Right atrium auricular region (tissue), 2 donors: ENCODE measurements around the gene LAMB1. TPM values are rescaled to one million over a fixed set of nuclear protein-coding genes. Genes with fewer than 3 reads are reported as not detected.
A peak's percentile ranks its signal among the peaks of the same experiment; 100 is the strongest.
"Not testable (repeated sequence)": the region's sequence is repeated elsewhere in the genome, so short reads cannot be mapped to it uniquely, and the experiment has no call there.

Source experiments
- DNase-seq: peaks from one replicate; pipeline ENCODE4 v3.0.0-alpha.2; 2019; ENCODE audit warnings: low spot score
- H3K27ac ChIP-seq, 2 donors: fragments of 200-600 bp; sonication (generic); 1 replicate in 1 of 2; 2 replicates in 1 of 2; pipeline ENCODE4 v1.5.1; 2016 to 2019
- H3K27me3 ChIP-seq, 2 donors: fragments of 200-600 bp; sonication (generic); one replicate each; pipeline versions ENCODE4 v1.5.1 to v1.6.0; 2017 to 2019
- H3K36me3 ChIP-seq: fragments of 200-600 bp; sonication (generic); one replicate; pipeline ENCODE4 v1.5.1; 2016
- H3K4me1 ChIP-seq, 2 donors: fragments of 200-600 bp; sonication (generic); one replicate each; pipeline versions ENCODE4 v1.5.1 to v1.6.0; 2017 to 2019
- H3K4me3 ChIP-seq, 2 donors: fragments of 200-600 bp; sonication (generic); 1 replicate in 1 of 2; 2 replicates in 1 of 2; pipeline ENCODE4 v1.5.1; 2017 to 2019; ENCODE audit warnings: mild to moderate bottlenecking in 1 of 2, moderate library complexity in 1 of 2
- H3K9me3 ChIP-seq, 2 donors: fragments of 200-600 bp; sonication (generic); one replicate each; pipeline ENCODE4 v1.5.1; 2019
- total RNA-seq, 2 donors: library from RNA; depleted of rRNA; stranded (reverse); fragments of >200 nt; gene quantifications; one replicate each; pipeline ENCODE4 v1.1.0, GENCODE V29; 2016
- TF ChIP-seq, protein P1 (sequence below), 2 donors: fragments of 200-600 bp; sonication (generic); IDR thresholded peaks; one replicate each; pipeline ENCODE4 v1.5.1; 2019; ENCODE audit warnings: antibody characterized with exemption in 2 of 2

Gene LAMB1
- total RNA-seq, 2 donors from 2014 or later = 52.2 to 60.7 TPM

DNA sequence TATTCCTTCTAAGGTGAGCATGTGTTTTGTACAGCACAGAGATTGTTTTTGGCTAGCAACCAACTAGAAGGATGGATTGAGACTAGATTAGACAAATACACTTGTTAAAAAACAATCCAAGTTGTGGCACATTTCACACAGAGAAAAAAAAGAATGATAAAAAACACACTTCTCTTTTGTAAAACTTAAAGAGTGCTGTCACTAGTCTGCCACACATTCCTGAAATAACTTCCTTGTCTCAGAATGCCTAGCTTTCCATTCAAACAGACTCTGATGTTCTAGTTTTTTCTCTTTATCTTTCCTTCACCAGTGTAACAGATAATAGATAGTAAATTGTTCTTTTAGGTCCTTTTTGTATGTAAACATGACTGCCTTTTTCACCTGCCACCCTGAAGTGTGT lies 100.6 kb downstream of the LAMB1 start:
- H3K36me3 ChIP-seq = peaks cover 43% of the 10 kb centered on the region
- H3K27ac ChIP-seq = no peak overlapping the region
- peaks cover 0 to 17% of the 10 kb centered on the region in 2 donors for H3K4me1 ChIP-seq

DNA sequence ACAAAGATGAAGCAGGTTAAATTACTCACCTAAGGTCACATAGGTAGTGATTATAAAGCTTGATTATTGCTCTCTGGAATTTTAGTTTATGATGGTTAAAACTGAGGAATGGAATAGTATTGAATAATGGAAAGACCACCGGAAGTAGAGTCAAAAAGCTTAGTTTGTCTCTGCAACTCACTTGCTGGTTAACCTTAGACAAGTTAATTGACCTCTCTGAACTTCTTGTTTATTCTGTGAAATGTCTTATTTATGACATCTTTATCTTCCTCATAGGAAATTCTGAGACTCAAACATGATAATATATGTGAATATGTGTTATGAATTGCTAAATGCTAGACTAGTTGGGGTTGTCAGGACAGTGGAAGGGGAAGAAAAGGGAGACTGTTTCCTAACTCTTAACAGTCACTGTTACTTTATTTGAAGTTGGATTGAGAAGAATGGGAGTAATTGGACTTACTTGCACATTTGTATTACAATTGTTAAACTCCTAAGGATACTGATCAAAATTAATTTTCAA lies 102.4 kb downstream of the LAMB1 start:
- Histone ChIP-seq H3K4me1 (peaks cover 0 to 17% of the 10 kb centered on the region in 2 donors), H3K36me3 (peaks cover 30% of the 10 kb centered on the region), H3K4me3 (no peak overlapping the region), H3K27ac (no peak overlapping the region), H3K9me3 (no peaks in the 10 kb centered on the region), H3K27me3 (no peaks in the 10 kb centered on the region)
- TF ChIP-seq, protein P1, sequence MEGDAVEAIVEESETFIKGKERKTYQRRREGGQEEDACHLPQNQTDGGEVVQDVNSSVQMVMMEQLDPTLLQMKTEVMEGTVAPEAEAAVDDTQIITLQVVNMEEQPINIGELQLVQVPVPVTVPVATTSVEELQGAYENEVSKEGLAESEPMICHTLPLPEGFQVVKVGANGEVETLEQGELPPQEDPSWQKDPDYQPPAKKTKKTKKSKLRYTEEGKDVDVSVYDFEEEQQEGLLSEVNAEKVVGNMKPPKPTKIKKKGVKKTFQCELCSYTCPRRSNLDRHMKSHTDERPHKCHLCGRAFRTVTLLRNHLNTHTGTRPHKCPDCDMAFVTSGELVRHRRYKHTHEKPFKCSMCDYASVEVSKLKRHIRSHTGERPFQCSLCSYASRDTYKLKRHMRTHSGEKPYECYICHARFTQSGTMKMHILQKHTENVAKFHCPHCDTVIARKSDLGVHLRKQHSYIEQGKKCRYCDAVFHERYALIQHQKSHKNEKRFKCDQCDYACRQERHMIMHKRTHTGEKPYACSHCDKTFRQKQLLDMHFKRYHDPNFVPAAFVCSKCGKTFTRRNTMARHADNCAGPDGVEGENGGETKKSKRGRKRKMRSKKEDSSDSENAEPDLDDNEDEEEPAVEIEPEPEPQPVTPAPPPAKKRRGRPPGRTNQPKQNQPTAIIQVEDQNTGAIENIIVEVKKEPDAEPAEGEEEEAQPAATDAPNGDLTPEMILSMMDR (IDR thresholded peaks at IDR 0.05) = no peak
- DNase-seq = no peak

More for the DNA sequence above, 100.6 kb downstream of the LAMB1 start:
- no peak for DNase-seq
- Histone ChIP-seq H3K4me3 (no peak overlapping the region), H3K9me3 (no peaks in the 10 kb centered on the region), H3K27me3 (no peaks in the 10 kb centered on the region)
- TF ChIP-seq, protein P1 (IDR thresholded peaks at IDR 0.05) = no peak

DNA sequence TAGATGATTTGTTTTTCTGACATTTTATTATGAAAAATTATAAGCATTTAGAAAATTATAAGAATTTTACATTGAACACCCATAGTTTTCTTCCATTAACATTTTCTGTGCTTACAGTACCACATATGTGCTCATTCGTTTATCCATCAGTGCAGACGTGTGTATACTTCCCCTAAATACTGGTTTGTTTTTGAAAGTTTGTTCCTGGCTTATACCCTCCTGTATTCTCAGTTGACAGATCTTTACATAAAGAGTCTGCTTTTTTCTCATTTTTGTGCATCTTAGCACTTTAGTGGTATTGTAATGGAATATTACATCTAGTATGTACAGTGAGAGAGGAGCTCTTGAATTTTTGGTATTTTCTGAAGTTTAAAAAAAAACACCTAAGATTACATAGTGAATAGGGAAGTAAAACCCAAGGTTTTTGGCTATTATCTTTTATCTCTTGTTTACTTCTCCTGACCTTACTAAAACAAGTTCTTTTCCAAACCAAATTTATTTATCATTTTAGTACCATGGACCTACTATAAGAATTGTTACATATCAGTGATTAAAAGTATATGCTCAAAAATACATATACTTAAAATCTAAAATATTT lies 103.9 kb downstream of the LAMB1 start:
- Histone ChIP-seq H3K4me3 (no peak overlapping the region), H3K27me3 (no peaks in the 10 kb centered on the region), H3K4me1 (peaks cover 0 to 17% of the 10 kb centered on the region in 2 donors), H3K9me3 (no peaks in the 10 kb centered on the region), H3K36me3 (peaks cover 23% of the 10 kb centered on the region), H3K27ac (no peak overlapping the region)
- DNase-seq = no peak
- TF ChIP-seq, protein P1 (IDR thresholded peaks at IDR 0.05) = no peak

DNA sequence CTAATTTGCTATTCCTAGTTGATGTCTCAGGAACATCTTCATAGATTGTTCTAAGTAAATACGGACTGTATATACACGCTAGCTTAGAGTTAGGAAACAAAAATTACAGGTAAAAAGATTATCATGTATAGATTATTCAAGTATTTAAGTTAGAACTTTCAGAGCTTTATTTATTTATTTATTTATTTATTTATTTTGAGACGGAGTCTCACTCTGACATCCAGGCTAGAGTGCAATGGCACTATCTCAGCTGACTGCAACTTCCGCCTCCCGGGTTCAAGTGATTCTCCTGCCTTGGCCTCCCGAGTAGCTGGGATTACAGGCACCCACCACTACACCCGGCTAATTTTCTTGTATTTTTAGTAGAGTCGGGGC lies 110.6 kb downstream of the LAMB1 start:
- DNase-seq, H3K9me3 ChIP-seq, H3K36me3 ChIP-seq, H3K27me3 ChIP-seq: not testable (repeated sequence)
- Histone ChIP-seq H3K27ac (peak overlapping the region; percentile 92 to 99), H3K4me3 (peak overlapping the region in 1 of 2 donors; percentile 80), H3K4me1 (peaks cover 0 to 30% of the 10 kb centered on the region in 2 donors)

DNA sequence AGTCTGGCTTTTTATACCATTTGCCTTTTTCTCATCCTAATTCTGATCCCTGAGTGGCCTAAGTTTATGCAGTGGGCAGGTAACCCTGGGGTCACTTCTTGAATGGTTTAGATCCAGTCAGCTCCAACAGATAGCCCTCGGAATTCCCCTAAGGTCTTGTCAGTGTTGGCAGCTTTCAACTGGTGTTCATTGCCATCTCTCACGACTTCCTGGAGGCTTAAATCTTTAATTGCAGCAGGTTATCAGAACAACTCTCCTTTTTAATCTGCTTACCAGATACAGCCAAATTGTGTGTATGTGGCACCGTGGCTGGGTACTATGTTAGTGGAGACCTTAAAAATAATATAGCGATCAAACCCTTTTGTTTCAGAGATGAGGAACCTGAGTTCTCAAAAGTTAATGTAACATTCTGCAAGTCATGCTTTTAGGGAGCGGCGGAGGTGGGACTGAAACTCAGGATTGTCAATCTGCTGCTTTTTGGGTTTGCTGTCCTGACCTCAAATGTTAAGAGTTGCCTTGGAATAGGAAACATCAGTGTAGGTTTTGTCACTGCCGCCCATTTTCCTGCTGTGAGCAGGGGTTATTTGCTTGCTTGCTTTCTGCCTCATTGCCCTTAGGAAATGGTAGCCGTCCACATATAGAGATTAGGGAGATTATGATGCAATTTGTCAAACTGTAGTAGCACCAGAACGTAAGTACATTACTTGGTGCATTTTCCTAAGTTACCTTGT lies 111.2 kb downstream of the LAMB1 start:
- H3K9me3 ChIP-seq = no peaks in the 10 kb centered on the region
- no peak for DNase-seq
- H3K27ac ChIP-seq = peak overlapping the region; percentile 92 to 99
- peaks cover 9% of the 10 kb centered on the region for H3K36me3 ChIP-seq
- peaks cover 0 to 30% of the 10 kb centered on the region in 2 donors for H3K4me1 ChIP-seq
- H3K4me3 ChIP-seq = peak overlapping the region; percentile 55 to 80
- no peaks in the 10 kb centered on the region for H3K27me3 ChIP-seq
- TF ChIP-seq, protein P1 (IDR thresholded peaks at IDR 0.05) = no peak

DNA sequence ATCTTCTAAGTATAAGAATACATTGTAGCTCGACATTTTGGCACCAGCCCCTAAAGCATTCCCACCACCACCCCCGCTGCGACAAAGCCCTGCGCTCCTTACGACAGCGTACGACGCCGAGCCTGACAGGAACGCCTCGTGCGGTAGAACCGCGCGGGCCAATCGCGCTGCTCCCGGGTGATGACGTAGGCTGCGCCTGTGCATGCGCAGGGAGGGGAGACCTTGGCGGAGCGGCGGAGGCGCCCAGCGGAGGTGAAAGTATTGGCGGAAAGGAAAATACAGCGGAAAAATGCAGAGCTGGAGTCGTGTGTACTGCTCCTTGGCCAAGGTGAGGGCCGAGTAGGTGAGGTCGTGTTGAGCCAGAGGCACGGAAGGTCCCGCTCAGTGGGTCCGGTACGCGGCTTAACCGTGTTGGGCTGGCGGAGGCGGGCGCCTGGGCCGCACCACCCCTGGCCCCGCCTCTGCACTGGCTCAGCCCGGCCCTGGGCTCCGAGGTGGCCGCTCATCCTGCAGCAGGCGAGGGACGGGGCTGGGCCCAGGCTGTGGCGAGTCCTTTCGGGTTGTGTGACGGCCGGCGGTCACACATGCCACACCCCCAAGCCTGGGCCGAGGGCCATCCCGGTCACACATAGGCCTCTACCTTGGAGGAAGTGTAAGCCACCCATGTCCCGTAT lies 111.9 kb downstream of the LAMB1 start, which contains the start of gene DLD:
TSS of gene DLD (plus strand) at position 222 of the 674 bp plus-strand sequence. CDS start at position 290, 68 bp downstream.
- peaks cover 0 to 30% of the 10 kb centered on the region in 2 donors for H3K4me1 ChIP-seq
- H3K9me3 ChIP-seq = no peaks in the 10 kb centered on the region
- no peaks in the 10 kb centered on the region for H3K27me3 ChIP-seq
- H3K27ac ChIP-seq = peak within 1 kb of the TSS; percentile 92 to 99
- DNase-seq = peak; percentile 98
- TF ChIP-seq, protein P1 (IDR thresholded peaks at IDR 0.05) = no peak
- peaks cover 9% of the 10 kb centered on the region for H3K36me3 ChIP-seq
- peak within 1 kb of the TSS; percentile 55 to 80 for H3K4me3 ChIP-seq
